Retinal pigment epithelial cell (primary cell): ENCODE results near the gene CIAO3.
"Not testable (repeated sequence)": the region's sequence is repeated elsewhere in the genome, so short reads cannot be mapped to it uniquely, and the experiment has no call there.

Experiments used
- DNase-seq: peaks from one replicate; pipeline ENCODE4 v3.0.0-alpha.2; 2010; ENCODE audit warnings: low read depth
- H3K4me3 ChIP-seq: 2 replicates; pipeline ENCODE4 v1.5.1; 2011; ENCODE audit warnings: mild to moderate bottlenecking, low read length, control low read depth, moderate library complexity
- CTCF ChIP-seq: conservative IDR thresholded peaks from 2 replicates; pipeline ENCODE4 v1.5.1; 2011; ENCODE audit warnings: low read depth, low read length, control low read depth, inconsistent platforms

The CIAO3 gene

GRCh38 chr16:749010-749409 lies 8.2 kb upstream of the CIAO3 start:
- H3K4me3 ChIP-seq: no peak overlapping the region
- no peak for TF ChIP-seq CTCF
- DNase-seq: no peak

GRCh38 chr16:747978-748746 lies 7.4 kb upstream of the CIAO3 start:
- DNase-seq: no peak
- no peak overlapping the region for H3K4me3 ChIP-seq
- no peak for TF ChIP-seq CTCF

- DNase-seq: no peak
- no peak overlapping the region for H3K4me3 ChIP-seq
- no peak for TF ChIP-seq CTCF
Observed at GRCh38 chr16:746637-747036, 5.8 kb upstream of the CIAO3 start.

GRCh38 chr16:745739-746138 lies 4.9 kb upstream of the CIAO3 start:
- H3K4me3 ChIP-seq: no peak overlapping the region
- TF ChIP-seq CTCF: peak; percentile 67
- no peak for DNase-seq

GRCh38 chr16:743794-744500 lies 3.1 kb upstream of the CIAO3 start:
- no peak for DNase-seq
- H3K4me3 ChIP-seq: no peak overlapping the region
- TF ChIP-seq CTCF: peak; percentile 8

- not testable (repeated sequence) for DNase-seq, H3K4me3 ChIP-seq
Observed at GRCh38 chr16:742894-743293, 2.1 kb upstream of the CIAO3 start.

GRCh38 chr16:741986-742629 lies 1.3 kb upstream of the CIAO3 start:
- no peak for TF ChIP-seq CTCF
- no peak overlapping the region for H3K4me3 ChIP-seq
- no peak for DNase-seq
